AG09319 (cell line): ENCODE data around the gene TSPAN18.

Experiments used
- DNase-seq: peaks from one replicate; pipeline ENCODE4 v3.0.0-alpha.2; 2010; ENCODE audit warnings: low read depth; ENCODE audit errors: extremely low read depth
- TF ChIP-seq, protein P1 (sequence below): IDR thresholded peaks from 2 replicates; pipeline ENCODE4 v1.5.1; 2011; ENCODE audit warnings: low read depth, mild to moderate bottlenecking, inconsistent platforms, low read length, moderate library complexity

The TSPAN18 gene

DNA sequence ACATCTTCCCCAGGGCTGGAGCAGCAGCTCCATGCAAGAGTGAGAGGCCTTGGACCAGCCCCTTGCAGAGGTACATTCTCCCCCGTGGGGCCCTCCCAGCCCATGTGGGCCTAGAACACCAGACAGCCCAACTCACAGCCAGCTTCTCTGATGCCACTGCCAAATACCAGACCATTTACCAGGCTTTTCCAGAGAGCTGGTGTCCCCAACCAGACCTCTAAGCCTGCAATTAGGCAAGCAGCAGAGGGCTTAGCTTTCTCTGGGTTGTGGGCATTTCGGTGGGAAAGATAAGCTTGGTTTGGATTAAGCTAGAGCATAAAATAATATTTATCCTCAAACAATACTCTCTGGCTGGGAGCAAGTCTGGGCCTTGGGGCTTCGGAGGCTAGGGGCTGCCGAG is 148.3 kb downstream of the TSPAN18 start:
- TF ChIP-seq, protein P1, sequence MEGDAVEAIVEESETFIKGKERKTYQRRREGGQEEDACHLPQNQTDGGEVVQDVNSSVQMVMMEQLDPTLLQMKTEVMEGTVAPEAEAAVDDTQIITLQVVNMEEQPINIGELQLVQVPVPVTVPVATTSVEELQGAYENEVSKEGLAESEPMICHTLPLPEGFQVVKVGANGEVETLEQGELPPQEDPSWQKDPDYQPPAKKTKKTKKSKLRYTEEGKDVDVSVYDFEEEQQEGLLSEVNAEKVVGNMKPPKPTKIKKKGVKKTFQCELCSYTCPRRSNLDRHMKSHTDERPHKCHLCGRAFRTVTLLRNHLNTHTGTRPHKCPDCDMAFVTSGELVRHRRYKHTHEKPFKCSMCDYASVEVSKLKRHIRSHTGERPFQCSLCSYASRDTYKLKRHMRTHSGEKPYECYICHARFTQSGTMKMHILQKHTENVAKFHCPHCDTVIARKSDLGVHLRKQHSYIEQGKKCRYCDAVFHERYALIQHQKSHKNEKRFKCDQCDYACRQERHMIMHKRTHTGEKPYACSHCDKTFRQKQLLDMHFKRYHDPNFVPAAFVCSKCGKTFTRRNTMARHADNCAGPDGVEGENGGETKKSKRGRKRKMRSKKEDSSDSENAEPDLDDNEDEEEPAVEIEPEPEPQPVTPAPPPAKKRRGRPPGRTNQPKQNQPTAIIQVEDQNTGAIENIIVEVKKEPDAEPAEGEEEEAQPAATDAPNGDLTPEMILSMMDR: no peak
- no peak for DNase-seq

DNA sequence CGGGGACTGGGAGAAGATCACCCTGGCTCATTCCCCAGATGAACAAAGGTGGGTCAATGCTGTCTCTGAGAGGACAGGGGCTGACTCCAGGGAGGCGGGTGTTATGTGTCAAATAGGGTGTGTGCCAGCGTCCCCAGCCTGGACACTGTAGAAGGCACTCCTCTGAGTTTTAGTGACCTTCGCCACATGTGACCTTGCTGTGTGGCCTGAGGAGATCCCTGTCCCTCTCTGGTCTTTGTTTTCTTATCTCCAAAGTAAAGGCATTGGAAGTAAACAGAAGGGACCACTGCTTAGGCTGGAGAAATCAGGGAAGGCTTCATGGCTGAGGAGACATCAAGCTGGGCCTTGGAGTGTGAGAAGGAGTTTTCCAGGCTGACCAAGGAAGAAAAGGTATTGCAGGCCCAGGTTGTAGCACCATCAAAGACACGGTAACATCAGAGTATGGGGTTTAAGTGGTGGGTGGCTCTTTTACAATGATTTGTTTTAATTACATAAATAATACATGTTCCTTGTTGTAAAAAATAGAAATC is 149.5 kb downstream of the TSPAN18 start:
- TF ChIP-seq, protein P1: no peak
- no peak for DNase-seq

DNA sequence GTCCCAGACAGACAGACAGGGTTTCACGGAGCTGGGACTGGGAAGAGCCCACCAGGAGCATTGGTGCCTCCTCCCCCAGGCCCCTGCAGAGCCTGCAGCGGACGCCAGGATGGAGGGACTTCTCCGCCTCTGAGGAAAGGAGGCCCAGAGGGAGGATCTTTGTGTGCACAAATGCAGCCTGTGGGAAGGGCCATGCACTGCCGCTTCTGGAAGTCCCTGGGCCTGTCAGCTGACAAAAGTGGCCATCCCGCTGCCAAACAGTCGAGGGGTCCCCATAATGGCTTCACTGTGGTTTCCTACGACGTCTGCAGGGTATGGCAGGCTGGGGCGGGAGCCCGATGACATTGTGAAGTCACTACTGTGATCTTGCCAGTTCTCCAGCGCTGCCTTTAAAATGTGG is 150.1 kb downstream of the TSPAN18 start:
- TF ChIP-seq, protein P1: no peak

DNA sequence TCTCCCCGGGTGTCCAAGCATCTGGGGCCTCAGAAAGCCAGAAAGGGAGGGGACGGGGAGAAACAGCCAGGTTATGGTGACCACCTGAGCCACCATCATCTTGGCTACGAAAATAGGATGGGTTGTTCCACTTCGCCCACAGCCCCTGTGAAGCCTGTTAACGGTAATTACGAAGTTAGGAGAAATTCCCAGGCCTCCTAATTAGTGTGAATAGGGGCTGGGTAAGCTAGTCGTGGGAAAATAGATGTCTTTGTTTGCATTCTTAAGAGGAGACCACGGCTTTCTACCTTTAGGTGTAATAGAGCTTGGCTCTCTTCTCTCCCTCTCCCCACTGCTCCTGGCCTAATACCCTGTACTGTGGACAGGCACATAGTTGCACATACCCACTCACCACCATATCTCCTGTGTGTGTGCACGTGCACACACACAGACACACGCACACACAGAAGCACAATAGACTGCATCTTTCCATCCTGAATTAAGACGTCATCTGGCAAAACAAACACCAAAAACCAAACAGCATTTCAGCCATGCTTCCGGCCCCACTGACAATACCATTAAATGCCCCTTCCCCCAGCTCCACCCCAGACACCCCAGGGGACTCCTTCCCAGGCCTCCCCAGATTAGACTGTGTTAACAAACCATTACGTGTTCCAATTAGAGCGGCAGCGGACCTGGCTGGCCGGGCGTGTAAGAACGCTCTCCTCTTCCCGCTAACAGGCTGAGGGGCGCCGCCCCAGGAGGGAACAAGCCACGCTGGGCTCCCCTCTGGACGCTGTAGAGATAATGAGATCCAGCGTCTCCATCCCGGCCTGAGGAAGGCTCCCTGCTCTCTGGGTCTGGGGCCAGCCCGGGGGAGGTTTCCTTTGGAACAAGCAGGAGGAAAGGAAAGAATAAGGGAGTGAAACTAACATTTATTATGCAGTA is 151.1 kb downstream of the TSPAN18 start:
- TF ChIP-seq, protein P1: no peak
- DNase-seq: no peak

More for the DNA sequence above, 150.1 kb downstream of the TSPAN18 start:
- DNase-seq: no peak

DNA sequence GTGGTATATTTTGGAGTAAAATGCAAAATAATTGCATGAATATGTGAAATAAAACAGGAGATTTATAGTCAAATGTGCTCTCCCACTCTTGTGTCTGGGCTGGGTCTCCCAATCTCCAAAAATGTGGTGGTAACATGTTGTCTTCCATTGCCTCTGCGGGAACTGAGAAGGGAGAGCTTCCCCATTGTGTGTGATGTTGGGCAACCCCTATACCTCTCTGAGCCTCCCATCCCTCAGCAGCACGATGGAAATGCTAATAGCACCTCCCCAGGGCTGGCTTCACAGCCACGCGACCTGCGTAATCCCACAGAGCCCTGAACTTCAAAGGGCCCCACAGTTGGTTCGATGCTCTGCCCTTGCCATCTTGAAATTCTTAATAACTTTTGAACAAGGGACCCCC is 151.9 kb downstream of the TSPAN18 start:
- DNase-seq: no peak
- TF ChIP-seq, protein P1: no peak

DNA sequence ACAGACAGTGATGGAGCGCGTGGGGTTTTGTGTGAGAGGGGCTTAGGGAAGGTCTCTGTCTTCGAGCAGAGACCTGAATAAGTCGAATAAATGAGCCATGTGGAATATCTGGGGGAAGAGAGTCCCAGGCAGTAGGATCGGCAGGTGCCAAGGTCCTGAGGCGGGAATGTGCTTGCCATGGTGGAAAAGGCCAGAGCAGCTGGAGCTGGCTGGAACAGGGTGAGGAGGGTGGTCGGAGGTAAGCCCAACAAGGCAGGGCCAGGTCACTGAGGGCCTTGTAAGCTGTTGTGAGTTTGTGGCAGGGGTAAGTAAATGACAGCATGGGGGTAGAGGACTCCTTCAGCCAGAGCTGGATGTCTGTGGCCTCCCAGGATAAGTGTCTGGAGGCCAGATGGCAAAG is 152.7 kb downstream of the TSPAN18 start:
- TF ChIP-seq, protein P1: no peak
- no peak for DNase-seq

DNA sequence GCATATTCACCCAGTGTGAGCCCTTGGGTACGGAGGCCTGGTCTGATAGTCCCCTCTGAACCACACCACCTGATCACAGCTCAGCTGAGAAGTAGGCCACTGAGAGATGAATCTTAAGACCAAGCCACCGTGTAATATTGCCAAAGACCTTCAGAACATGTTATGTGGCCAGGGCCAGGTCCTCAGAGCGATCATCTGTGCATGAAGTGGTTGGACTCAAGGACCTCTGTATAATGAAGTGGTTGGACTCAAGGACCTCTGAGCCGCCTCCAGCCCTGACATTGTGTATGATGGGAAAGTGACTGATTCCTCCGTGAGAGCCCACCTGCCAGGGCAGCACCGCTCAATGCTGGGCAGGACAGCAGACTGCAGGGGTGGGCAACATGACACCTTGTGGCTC is 153.7 kb downstream of the TSPAN18 start:
- DNase-seq: no peak
- TF ChIP-seq, protein P1: no peak
